Caki2 (cell line): ENCODE data around the gene SELL. TPM values are rescaled to one million over a fixed set of nuclear protein-coding genes. Genes with fewer than 3 reads are reported as not detected.

Experiments
- total RNA-seq: library from RNA; depleted of rRNA; stranded (reverse); fragments of >200 nt; shearing (Covaris generic); gene quantifications from 2 replicates; pipeline ENCODE4 v1.2.3, GENCODE V29; 2014; ENCODE audit warnings: low replicate concordance; rRNA removed

Gene SELL
- total RNA-seq, 1 experiment from 2014 or later, result not detected

Other genes starting within 250 kb of the SELL start
- 6.2 and 7.1 TPM in 2 replicates for gene SLC19A2, start 225.7 kb downstream of the SELL start, total RNA-seq
- gene F5, start 125.1 kb downstream of the SELL start, total RNA-seq, result not detected in 2 replicates
- not detected in 2 replicates for gene SELP, start 81.5 kb downstream of the SELL start, total RNA-seq
- not detected in 2 replicates for gene SELE, start 22.5 kb upstream of the SELL start, total RNA-seq
- 7.0 and 10.7 TPM in 2 replicates for gene METTL18, start 83.3 kb upstream of the SELL start, total RNA-seq
- 3.5 and 8.2 TPM in 2 replicates for gene SCYL3, start 182.3 kb upstream of the SELL start, total RNA-seq